Ramos (cell line): Measurements from ENCODE around the gene CFAP54.

Experiments used
- in situ Hi-C: fragments of 300-500 bp; cut with MboI; formaldehyde crosslinking; loops from one replicate; pipeline ENCODE4 v1.14.3; 2022; ENCODE audit warnings: low sequenced_read_pairs; ENCODE audit not compliant: unreplicated experiment

Gene CFAP54

GRCh38 chr12:96503976-96504375 lies 14.6 kb downstream of the CFAP54 start:
- in situ Hi-C loops = no loop called here

DNA sequence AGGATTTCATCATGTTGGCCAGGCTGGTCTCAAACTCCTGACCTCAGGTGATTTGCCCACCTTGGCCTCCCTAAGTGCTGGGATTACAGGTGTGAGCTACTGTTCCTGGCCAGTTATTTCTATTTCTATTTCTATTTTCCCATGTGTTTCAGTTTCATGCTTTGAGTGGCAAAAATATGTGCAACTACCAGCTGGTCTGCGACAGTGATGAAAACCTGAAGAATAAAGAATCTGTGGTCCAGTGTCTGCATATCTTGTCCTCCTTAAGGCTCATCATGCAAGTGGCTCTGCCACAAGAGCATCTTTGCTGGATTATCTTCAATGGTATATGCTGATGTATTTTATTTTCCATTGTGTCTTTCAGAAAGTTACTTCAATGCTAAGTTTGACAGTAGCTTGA lies 17.4 kb downstream of the CFAP54 start:
- in situ Hi-C loops = loop anchor here (5.0 kb wide), 1 partner anchor 449 kb away; no protein-coding TSS in a partner anchor

DNA sequence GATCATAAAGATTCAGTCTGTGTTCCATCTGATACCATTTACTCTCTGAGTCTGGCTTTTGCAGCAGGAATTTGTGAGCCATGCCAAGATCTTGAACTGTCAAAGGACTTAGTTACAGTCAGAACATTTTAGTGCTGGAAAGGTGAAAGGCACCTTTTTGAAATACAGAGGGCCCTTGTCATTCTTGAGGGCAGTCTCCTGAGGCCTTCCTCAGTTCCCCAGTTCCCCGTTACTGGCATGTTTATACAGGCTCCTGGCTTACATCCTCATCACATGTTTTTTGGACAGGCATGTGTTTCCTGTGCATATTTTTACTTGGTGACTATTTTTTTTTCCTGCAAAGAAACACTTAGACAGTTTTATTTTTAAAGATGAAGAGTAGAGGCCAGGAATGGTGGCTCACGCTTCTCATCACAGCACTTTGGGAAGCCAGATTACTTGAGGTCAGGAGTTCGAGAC lies 21.0 kb downstream of the CFAP54 start:
- in situ Hi-C loops = no loop called here

DNA sequence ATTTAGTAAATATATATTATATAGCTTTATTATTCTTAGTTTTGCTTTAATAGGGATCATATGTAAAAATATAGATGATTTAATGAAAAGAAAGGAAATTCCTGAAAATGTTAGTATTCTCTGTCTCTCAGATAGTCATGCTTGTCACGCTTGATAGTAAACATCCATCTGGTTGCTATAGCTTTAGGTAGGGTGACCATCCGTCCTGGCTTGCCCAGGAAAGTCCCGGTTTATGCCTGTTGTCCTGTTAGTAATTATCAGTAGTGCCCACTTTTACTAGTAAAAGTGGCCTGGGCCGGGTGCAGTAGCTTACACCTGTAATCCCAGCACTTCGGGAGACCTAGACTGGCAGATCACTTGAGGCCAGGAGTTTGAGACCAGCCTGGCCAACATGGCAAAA lies 23.8 kb downstream of the CFAP54 start:
- in situ Hi-C loops = no loop called here

DNA sequence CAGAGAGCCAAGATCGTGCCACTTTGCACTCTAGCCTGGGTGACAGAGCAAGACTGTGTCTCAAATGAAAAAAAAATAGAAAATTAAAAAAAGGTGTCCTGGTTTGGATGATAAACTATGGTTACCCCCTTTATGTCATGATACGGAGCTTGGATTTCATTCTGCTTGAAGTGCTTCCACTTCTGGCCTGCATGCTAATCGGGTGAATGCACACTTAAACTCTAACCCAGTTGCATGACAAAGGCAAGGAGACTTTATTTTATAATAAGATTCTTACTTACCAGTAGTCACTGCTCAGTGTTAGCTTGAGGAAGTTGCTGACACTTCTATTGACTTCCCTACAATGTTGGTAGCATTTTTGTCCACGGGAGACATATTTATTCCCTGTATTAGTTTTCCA lies 24.3 kb downstream of the CFAP54 start:
- in situ Hi-C loops = no loop called here

DNA sequence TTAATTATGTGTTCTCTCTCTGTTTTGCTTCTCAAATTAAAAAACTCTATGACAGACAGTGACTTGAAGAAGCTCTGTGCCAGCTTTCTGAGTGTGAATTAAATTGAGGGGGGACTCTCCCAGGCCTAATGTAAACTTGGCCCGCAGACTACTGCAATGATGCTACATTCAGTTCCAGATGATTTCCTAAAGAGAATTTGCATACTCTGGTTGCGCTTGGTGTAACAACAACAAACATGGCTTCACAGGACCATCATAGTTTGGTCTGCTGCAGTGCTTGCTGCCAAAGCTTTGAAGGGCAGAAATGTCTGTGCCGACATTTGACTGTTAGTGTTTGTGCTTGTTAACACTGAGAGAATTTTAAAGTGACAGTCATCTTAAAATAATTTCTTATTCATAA lies 25.0 kb downstream of the CFAP54 start:
- in situ Hi-C loops = no loop called here

DNA sequence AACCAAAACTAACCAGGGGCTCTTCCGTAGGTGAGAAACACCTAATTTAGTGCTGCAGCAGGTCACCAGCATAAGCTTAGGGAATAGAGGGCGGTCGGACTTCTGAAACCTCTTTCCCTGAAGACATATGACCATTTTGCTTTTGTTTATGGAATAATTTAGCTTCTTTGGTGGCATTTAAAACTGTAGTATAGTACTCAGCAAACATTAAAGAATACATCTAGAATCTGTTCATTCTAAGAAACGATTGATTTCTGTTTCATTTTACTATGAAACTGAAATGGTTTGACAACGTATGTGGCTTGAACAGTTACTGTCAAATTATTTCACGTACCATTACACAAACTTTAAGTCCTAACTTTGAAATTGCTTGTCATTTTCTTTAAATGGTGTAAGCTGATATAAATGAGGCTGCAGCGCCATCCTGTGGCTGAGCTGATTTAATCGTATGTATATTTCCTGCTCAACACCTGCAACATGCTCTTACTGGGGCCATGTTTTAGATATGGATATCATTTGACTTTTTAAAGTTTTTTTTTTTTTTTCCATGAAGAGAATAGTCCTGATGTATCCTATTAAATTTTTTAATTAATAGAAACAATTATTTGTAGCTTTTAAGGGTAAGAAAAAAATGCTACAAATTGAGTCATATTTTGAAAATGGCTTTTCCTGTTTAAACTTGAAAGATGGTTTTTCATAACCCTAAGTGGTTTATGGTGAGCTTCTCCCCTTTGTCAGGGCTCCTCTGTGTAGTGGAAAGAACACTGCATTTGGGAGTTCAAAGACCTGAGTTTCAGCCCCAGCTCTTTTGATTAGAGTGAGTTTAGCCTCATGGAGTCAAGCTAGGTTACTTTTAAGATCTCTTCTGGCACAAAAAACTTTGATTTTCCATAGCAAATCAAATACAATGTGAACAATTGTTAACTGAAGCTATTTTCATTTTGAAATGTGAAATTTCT lies 27.4 kb downstream of the CFAP54 start:
- in situ Hi-C loops = no loop called here

DNA sequence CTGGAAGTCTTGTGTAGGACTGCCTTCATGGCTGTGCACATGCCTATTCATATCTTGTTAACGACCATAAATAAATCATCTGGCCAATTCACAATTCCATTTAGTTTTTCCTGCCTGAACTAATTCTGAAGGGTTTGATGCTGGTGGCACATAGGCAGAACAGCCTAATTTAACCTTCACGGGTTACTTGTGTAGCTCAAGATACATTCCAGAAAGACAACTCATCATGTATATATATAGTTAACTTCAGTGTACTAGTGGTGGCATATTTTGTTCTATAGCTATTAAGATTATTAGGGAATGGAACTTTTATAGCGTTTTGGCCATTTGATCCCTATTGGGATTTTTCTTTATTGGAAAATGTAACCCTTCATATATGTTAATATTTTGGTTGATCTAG lies 31.4 kb downstream of the CFAP54 start:
- in situ Hi-C loops = no loop called here

DNA sequence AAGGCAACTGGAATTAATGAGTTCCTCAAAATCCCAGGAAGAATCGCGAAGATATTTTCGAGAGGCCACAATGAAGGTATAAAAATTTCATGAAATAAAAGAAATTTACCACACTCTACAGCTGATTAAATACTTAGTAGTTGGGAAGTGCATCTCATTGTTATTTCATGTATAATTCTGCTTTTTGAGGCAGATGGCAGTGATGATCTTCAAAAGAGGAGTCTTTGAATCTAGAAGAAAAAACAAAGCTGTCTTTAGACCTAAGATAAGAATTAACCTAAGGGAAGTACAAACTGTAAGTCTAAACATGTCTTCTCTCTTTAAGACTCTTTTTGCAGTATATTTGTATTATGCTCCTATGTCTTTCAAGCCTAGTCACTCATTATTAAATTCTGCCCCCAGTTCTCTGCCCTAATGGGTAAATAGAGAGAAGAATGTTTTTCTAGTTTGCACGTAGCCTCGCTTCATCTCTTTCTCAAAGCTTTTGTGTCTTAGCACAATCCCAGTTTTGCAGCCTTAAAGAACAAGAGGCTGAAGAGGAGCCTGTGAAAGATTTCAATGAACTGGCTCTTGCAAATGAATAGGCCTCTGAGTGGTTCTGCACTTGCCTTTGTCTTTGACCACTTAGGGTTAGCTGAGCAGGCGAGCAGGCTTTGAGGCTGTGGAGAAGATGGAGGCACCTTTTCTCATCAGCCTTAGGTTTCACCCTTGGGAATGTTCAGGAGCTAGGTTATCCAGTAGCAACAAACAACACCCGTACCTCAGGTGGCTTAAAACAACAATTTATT lies 32.7 kb downstream of the CFAP54 start:
- in situ Hi-C loops = no loop called here

DNA sequence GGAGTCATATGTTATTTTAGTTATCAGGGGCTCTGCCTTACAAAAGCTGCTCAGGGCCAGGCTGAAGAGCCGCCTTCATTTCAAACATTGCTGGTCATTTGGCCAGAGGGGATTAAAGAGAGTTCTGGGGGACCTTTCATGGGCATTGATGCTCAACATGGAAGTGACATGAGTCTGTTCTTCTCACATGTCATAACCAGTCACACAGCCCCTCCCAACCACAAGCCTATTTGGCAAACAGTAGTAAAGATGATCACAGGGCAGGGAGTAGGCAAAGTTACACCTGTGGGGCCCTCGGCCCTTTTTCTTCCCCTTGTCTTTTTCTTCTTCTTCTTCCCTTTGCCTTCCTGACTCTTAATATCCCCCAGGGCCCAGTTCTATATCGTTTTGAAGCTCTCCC lies 33.3 kb downstream of the CFAP54 start:
- in situ Hi-C loops = no loop called here

GRCh38 chr12:96526110-96526509 lies 36.7 kb downstream of the CFAP54 start:
- in situ Hi-C loops = no loop called here

DNA sequence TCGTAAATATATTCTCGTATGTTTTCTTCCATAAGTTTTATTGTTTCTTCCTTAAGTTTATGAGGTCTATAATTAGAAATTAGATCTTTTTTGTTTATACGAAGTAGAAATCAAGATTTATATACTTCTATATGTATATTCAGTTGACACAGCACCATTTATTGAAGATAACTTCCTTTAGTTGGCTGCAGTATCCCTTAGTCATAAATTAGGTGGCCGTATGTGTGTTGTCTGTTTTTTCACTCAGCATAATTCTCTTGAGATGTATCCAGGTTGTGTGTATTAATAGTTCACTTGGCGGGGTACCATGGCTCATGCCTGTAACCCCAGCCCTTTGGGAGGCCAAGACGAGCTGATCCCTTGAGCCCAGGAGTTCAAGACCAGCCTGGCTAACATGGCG lies 40.5 kb downstream of the CFAP54 start:
- in situ Hi-C loops = no loop called here

- in situ Hi-C loops = no loop called here
Observed at GRCh38 chr12:96534339-96534738, 45.0 kb downstream of the CFAP54 start.

- in situ Hi-C loops = no loop called here
Observed at GRCh38 chr12:96548384-96548783, 59.0 kb downstream of the CFAP54 start.

- in situ Hi-C loops = no loop called here
Observed at GRCh38 chr12:96549341-96549740, 60.0 kb downstream of the CFAP54 start.

DNA sequence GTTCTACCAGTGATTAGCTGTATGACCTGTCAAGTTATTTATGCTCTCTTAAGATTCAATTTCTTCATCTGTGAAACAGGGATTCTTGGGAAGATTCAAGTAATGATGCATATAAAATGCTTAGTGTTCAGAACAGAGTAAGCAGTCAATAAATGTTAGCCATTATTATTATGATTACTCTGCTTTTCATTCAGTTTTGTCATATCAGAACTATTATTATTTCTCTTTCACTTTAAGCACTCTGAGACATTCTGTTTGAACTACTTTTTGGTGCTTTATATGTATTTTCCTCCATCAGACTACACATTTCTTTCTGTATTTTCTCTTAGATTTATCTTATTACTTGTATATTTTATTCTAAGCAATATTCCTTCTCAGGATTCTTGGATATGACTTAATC lies 81.2 kb downstream of the CFAP54 start:
- in situ Hi-C loops = no loop called here

DNA sequence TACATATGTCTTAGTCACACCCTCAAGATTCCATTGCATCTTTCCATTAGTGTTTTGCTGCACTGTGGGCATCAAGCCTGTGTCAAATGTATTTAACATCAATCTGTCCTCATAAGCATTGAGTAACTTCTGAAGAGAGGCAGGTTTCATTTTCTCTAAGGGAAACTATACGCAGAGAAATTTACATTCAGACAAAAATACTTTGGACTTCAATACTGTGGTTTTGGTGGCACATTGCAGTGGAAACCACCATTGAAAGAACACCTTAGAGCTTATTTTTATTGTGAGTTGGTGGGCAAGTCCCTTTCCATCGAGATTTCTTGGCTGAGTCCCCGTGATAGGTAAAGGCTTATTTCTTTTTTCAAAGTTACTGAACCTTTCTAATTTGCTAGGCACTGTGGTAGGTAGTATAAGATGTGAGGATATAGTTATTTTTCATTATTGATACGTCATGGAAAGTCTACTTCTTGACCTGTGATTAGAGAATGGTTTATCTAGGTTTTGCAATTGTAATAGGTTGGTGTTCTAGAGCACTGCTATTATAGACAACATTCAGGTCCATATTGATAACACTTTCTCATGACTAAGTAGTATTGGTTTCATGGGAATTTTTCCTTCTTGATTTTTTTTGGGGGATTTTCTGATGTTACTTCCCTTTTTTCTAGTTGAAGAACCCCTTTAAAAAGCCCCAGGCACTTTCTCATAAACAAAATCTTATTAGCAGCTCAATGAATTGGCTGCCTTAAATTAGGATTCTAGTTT lies 81.9 kb downstream of the CFAP54 start:
- in situ Hi-C loops = no loop called here

DNA sequence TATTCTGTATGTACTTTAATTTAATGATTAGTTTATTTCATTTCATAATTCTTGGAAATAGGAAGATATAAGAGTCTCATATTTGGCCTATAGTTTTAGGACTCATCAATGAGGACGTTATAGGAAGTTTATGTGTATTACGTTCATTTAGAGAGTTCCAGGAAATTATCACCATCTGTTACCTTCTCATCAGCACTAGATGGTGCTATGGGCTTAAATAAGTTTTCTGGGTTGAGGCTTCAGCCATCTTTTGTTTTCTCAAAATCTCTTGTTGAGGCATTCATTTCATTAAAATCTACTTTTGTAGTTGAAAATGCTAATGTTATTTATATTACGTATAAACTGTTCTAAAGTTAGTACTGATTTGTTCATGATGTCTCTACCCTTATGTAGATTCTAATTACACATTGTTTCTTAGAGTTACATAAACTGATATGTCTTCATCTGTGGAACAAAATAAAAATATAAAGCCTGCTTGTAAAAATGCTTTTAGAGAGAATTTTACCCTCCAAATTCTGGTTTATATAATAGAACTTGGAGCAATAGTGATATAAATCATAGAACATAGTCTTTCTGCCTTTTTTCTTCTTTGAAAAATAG lies 89.2 kb downstream of the CFAP54 start:
- in situ Hi-C loops = no loop called here

- in situ Hi-C loops = loop anchor here (10.0 kb wide), 1 partner anchor 399 kb away; no protein-coding TSS in a partner anchor
Observed at GRCh38 chr12:96585977-96586376, 96.6 kb downstream of the CFAP54 start.

DNA sequence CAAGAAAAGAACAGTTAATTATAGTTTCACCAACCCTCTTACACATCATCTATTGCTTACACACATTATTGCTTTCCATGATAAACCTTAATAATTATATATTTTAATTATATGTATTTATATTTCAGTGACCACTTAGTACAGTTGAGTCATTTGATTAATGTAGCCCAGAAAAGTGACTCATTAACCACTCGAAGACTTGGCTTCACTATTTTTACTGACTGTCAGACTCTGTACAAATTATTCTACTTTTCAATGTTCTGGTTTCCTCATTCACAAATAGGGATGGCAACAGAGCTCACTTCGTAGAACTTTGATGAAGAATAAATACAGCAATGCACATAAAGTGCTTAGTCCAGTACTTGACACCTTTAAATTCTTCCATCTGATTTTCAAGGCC lies 98.3 kb downstream of the CFAP54 start:
- in situ Hi-C loops = loop anchor here (10.0 kb wide), 1 partner anchor 397 kb away; no protein-coding TSS in a partner anchor
